HPDE6-E6E7 (cell line): ENCODE measurements around the gene BCL3.
"Not testable (repeated sequence)": the region's sequence is repeated elsewhere in the genome, so short reads cannot be mapped to it uniquely, and the experiment has no call there.

Experiments
- DNase-seq: peaks from one replicate; pipeline ENCODE4 v3.0.0; 2011; ENCODE audit warnings: missing footprints; ENCODE audit errors: extremely low spot score

The BCL3 gene

DNA sequence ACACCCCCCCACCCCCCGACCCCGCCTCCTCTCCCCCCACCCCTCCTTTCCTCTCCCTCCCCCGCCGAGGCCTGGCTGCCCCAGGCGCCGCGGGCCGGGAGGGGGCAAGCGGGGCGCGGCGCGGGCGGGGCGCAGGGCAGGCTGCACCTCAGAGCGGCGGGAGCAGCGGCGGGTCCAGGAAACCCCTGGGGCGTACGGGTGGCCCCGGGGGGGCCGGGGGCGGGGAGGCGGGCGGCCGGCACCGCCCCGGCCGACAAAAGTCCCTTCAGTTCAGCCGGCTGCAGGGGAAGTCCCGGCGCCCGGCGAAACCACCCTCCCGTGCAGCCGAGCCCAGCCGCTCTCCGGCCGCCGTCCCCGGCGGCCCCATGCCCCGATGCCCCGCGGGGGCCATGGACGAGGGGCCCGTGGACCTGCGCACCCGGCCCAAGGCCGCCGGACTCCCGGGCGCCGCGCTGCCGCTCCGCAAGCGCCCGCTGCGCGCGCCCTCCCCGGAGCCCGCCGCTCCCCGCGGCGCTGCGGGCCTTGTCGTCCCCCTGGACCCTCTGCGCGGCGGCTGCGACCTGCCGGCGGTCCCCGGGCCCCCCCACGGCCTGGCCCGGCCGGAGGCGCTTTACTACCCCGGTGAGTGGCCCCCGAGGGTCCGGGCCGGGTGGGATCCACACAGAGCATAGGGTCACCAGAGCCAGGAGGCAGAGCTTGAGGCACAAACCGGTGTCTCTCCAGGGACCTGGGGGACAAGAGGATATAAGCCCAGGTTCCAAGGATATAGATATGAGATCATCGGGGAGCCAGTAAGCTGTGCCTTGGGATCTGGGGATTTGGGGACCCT, at the start of gene BCL3:
BCL3 (plus strand) TSS at position 283 of the 829 bp plus-strand sequence; CDS start at position 366, 83 bp downstream.
- no peak for DNase-seq

GRCh38 chr19:44700547-44700946, 48.0 kb upstream of the BCL3 start:
- no peak for DNase-seq

DNA sequence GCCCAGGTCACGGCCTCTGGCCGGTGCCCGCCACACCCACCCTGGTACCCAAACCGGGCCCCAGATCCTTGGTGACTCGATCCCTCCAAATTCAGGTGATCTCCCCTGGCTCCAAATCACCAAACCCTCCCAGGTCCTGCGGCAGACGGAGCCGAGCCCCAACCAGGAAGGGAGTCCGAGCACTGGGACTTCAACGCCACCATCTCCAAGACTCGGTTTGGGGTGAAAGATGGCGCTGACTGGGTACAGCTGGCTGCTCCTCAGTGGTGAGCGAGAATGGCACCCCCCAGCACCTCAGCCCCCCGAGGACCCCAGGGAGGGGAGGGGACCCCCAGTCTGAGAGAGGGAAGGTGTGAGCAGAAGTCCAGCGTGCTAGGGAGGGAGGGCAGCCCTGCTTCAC, 47.3 kb upstream of the BCL3 start:
- DNase-seq = no peak

- no peak for DNase-seq
These were observed 45.8 kb upstream of the BCL3 start for GRCh38 chr19:44702551-44703176.

DNA sequence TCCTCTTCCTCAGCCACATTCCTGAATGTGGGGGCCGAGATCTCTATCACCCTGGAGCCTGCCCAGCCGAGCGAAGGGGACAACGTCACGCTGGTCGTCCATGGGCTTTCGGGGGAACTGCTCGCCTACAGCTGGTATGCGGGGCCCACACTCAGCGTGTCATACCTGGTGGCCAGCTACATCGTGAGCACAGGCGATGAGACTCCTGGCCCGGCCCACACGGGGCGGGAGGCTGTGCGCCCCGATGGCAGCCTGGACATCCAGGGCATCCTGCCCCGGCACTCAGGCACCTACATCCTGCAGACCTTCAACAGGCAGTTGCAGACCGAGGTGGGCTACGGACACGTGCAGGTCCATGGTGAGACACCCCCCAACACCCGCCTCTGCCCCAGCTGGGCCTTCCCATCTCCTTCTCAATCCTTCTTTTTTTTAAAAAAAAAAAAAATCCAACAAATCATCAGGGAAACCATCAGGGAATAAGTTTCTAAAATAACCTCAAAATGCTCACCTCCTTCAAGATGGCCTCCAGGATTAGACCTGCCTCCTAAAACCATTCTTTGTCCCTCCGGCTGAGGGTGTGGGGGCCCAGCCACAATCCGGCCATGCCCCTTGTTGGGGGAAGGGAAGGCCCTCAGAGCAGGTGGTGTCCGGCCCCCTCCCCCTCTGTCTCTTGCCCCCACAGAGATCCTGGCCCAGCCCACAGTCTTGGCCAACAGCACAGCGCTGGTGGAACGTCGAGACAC, 45.0 kb upstream of the BCL3 start:
- no peak for DNase-seq

DNA sequence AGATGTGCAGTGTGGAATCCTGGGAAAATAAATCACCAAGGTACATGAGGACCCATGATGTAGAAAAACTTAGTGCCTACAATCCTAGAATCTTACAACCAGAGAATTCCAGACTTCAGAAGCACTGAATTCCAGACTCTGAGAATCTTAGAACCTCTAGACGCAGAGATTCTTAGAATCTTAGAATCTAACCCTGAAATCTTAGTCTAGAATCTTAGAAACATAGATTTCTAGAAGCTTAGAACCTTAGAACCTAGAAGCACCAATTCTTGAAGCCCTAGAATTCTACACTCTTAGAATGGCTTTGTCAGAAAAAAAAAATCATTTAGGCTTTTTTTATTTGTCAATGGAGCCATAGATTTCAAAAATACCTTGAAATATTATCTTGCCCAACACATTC, 43.5 kb upstream of the BCL3 start:
- DNase-seq = no peak

DNA sequence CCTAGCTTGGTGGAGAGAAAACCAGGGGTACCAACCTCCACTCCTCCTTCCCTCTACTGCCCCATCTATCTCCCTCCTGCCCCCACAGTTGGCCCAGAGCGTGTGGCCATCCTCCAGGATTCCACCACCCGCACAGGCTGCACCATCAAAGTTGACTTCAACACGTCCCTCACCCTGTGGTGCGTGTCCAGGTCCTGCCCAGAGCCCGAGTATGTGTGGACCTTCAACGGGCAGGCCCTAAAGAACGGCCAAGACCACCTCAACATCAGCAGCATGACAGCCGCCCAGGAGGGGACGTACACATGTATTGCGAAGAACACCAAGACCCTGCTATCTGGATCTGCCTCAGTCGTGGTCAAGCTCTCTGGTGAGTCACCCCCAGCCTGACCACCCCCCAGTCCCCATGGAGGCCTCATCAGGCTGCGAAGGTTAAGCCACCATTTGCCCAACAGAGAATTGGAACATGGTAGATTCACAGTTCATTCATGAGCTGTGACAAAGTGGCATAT, 43.0 kb upstream of the BCL3 start:
- no peak for DNase-seq

GRCh38 chr19:44706506-44707236, 41.8 kb upstream of the BCL3 start:
- DNase-seq = no peak

DNA sequence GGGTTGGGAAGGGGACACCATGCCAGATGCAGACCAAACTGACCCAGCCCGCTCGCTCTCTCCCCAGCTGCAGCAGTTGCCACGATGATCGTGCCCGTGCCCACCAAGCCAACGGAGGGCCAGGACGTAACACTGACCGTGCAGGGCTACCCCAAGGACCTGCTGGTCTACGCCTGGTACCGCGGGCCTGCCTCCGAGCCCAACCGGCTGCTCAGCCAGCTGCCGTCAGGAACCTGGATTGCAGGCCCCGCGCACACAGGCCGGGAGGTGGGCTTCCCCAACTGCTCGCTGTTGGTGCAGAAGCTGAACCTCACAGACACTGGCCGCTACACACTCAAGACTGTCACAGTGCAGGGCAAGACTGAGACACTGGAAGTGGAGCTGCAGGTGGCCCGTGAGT, 40.7 kb upstream of the BCL3 start:
- no peak for DNase-seq

DNA sequence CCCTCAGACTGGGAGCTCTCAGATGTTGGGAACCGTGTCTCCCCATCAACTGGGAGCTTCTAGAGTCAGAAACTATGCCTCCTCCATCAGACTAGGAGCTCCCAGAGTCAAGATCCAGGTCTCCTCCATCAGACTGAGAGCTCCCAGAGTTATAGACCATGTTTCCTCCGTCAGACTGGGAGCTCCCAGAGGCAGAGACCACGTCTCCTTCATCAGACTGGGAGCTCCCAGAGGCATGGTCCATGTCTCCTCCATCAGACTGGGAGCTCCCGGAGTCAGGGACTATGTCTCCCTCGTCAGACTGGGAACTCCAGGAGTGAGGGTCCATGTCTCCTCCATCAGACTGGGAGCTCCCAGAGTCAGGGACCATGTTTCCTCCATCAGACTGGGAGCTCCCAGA, 39.6 kb upstream of the BCL3 start:
- DNase-seq = no peak

GRCh38 chr19:44709434-44710266, 38.9 kb upstream of the BCL3 start:
- DNase-seq = not testable (repeated sequence)

DNA sequence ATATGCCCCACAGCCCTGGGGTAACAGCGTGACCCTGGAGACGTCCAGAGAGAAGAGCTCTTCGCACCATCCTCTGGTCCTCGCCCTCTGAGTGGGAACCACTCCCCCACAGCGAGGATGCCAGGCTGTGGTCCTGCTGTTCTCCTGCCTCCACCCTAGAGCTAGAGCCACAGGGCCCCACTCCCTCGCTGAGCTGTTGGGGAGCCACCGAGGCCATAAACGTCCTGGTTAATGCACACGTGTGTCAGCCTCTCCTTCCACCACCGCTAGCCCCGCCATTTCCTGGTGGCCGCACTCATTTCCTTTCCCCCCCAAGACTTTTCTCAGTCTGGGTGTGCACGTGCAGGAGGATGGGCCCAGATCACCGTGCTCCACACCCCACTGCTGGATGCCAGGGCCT, 38.0 kb upstream of the BCL3 start:
- DNase-seq = no peak

DNA sequence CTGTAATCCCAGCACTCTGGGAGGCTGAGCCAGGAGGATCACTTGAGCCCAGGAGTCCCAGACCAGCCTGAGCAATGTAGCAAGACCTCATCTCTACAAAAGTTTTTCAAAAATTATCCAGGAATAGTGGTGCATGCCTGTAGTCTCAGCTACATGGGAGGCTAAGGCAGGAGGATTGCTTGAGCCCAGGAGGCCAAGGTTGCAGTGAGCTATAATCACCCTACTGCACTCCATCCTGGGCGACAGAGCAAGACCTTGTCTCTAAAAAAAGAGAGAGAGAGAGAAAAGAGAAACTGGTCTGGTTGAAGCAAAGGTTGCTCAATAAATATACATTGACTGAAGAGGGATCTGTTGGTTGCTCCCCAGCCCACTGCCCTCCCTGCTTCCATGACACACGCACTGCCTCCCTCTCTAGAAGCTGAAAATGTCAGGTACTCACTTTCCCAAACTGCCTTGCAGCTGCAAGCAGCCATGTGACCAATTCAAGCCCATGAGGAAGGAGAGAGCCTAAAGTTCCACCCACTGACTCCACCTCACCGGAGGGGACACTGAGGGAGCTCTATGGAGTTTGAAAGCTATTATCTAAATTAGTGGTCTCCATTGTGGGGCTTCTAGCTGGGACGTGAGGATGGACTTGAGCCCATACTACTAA, 35.5 kb upstream of the BCL3 start:
- DNase-seq = no peak

DNA sequence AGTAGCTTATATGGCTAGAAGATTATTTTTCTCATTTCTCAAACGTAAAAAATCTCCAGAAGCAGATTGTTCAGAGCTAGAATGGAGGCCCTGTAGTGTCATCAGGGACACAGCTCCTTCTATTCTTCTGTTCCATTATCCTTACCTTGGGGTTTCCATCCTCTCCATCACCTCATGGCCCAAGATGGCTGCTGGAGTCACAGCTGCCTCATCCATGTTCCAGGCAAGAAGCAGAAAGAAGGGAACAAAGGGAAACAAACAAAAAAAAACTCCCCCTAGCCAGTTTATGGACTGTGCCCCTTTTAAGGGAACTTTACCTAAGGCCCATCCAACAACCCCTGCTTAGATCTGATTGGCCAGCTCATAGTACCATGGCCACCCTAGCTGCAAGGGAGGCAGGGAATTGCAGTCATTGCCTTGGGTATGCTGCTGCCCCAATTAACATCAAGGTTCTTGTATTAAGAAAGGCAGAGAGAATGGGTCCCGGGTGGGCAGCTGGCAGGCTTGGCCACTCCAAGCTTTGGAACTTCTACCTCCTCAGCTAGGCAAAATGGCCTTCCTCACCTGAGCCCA, 33.8 kb upstream of the BCL3 start:
- no peak for DNase-seq

- DNase-seq = no peak
These were observed 30.9 kb upstream of the BCL3 start for GRCh38 chr19:44717603-44718002.

GRCh38 chr19:44718441-44719261, 29.9 kb upstream of the BCL3 start:
- no peak for DNase-seq

DNA sequence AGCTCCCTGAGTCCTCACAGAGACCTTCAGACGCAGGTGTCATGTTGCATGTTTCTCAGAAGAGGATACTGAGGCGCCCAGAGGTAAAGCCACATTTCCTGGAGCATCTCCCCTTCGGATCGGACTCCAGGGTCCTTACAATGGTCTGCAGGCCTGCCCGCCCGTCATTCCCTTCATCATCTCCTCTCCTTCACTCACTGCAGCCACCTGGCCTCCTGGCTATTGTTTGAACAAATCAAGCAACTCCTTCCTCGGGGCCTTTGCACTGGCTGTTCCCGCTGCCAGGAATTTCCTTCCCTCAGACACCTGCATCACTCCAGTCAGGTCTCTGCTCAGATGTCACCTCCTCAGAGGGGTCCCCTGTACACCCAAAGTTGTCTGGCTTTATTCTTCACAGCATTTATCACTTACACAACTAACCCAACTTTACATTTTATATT, 29.2 kb upstream of the BCL3 start:
- no peak for DNase-seq

GRCh38 chr19:44720396-44720795, 28.1 kb upstream of the BCL3 start:
- DNase-seq = not testable (repeated sequence)

- DNase-seq = no peak
These were observed 27.6 kb upstream of the BCL3 start for GRCh38 chr19:44720945-44721344.
